H7 (cell line): Measurements from ENCODE around the gene EML6. TPM values are rescaled to one million over a fixed set of nuclear protein-coding genes. Genes with fewer than 3 reads are reported as not detected.
A peak's percentile ranks its signal among the peaks of the same experiment; 100 is the strongest.

Source experiments
- DNase-seq: peaks from one replicate; pipeline ENCODE4 v3.0.0; 2012
- H3K27me3 ChIP-seq: 2 replicates; pipeline ENCODE4 v1.6.0; 2011; ENCODE audit warnings: mild to moderate bottlenecking, low read length; ENCODE audit not compliant: control insufficient read depth, insufficient read depth
- H3K36me3 ChIP-seq: replicated peaks from 2 replicates; pipeline ENCODE4 v1.5.1; 2011; ENCODE audit warnings: low read length; ENCODE audit not compliant: control insufficient read depth, insufficient read depth
- H3K4me3 ChIP-seq: 2 replicates; pipeline ENCODE4 v1.5.1; 2011; ENCODE audit warnings: low read depth, mild to moderate bottlenecking, control low read depth, low read length, moderate library complexity; ENCODE audit not compliant: insufficient read depth
- total RNA-seq: library from RNA; depleted of rRNA; stranded (reverse); fragments of >200 nt; shearing (Covaris generic); gene quantifications from 2 replicates; pipeline ENCODE4 v1.2.3, GENCODE V29; 2014

EML6 gene
- total RNA-seq, 1 experiment from 2014 or later: 0.52 TPM

- no peak for DNase-seq
- Histone ChIP-seq H3K36me3 (no peaks in the 10 kb centered on the region), H3K4me3 (no peak overlapping the region), H3K27me3 (no peaks in the 10 kb centered on the region)
Measured at GRCh38 chr2:54758951-54759350, 35.5 kb downstream of the EML6 start.

DNA sequence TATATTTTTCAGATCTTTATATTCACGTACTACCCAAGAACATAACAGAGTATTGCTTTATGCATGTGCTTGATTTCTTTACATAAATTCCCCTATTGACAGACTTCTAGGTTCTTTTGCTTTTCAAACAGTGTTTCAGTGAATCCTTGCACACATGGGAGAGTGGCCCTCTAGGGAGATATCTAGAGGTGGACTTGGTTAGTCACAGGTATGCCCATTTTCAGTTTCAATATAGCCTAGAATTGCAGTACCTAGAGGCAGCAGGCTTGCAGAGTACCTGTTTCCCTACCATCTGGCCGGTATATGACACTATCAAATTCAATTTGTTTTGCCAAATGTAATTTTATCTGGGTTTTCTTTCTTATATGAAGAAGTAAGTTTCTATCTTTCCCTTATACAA lies 36.8 kb downstream of the EML6 start:
- no peaks in the 10 kb centered on the region for H3K27me3 ChIP-seq
- no peak overlapping the region for H3K4me3 ChIP-seq
- DNase-seq: no peak
- no peaks in the 10 kb centered on the region for H3K36me3 ChIP-seq

- Histone ChIP-seq H3K4me3 (no peak overlapping the region), H3K36me3 (no peaks in the 10 kb centered on the region), H3K27me3 (no peaks in the 10 kb centered on the region)
- DNase-seq: peak; percentile 49
Measured at GRCh38 chr2:54763636-54764291, 40.3 kb downstream of the EML6 start.

DNA sequence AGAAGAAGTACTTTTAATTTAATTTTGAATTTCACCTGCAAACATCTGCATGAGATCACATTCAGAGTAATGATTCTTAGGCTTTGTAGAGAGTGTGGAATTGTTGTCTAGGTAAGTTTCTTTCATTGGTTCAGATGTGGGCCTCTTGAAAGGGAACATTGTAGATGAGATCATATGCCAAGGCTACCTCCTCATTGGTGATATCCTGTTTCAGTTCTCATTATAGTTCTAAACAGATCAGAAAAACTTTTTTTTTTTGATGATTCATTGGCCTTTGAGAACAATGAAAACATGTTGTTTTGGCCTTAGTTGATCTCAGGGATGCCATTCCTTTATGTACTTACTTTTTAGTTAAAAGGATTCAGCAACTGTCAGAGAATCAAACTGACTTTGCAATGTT lies 44.5 kb downstream of the EML6 start:
- H3K4me3 ChIP-seq: no peak overlapping the region
- H3K27me3 ChIP-seq: no peaks in the 10 kb centered on the region
- H3K36me3 ChIP-seq: no peaks in the 10 kb centered on the region
- DNase-seq: no peak

DNA sequence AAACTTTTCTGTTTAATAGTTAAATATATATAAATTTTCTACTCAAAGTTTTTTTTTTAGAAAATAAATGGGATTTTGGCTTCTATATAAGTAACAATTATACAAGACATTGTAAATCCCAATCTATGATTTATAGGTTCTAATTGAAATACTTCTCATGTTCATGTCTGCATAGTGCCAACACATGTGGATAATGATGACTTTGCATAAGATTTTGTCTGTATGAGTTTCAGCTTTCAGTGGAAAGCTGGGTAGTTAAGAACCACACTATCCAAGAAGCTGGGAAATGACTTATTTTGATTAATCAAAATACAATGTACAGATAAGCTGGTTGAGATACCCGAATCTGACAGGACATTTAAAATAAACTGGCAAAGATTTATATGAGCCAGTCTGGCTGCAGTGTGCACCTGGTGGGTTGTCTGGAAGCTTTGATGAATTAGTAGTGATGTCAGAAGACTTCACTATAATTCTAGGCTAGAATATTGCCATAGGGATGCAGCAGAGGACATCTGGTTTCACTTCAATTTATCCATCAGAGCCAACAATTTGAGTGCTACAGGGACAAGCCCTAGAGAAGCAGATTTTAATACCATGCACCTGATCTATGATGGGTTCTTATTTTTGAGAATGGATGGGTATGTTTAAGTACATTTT lies 45.4 kb downstream of the EML6 start:
- no peaks in the 10 kb centered on the region for H3K27me3 ChIP-seq
- no peak overlapping the region for H3K4me3 ChIP-seq
- no peak for DNase-seq
- H3K36me3 ChIP-seq: no peaks in the 10 kb centered on the region

DNA sequence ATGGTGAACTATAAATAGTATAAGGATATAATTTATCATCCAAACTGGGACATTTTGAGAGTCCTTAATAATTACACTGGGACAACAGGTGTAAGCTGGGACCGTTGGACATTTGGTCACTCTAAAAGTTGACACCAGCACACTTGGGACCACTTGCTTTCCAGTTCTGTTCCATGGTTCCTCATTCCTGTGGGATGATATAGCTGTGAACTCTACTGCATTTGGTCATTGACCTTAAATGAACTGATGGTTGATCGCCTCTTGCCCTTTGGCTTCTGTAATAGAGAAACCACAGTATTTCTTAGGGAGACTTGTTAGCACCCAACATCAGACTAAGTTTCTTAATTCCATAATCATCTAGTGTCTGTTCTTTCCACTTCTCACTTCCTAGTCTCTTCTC lies 46.7 kb downstream of the EML6 start:
- no peak overlapping the region for H3K4me3 ChIP-seq
- H3K36me3 ChIP-seq: no peaks in the 10 kb centered on the region
- no peaks in the 10 kb centered on the region for H3K27me3 ChIP-seq
- no peak for DNase-seq

- no peaks in the 10 kb centered on the region for H3K36me3 ChIP-seq
Measured at GRCh38 chr2:54770676-54771075, 47.2 kb downstream of the EML6 start.

DNA sequence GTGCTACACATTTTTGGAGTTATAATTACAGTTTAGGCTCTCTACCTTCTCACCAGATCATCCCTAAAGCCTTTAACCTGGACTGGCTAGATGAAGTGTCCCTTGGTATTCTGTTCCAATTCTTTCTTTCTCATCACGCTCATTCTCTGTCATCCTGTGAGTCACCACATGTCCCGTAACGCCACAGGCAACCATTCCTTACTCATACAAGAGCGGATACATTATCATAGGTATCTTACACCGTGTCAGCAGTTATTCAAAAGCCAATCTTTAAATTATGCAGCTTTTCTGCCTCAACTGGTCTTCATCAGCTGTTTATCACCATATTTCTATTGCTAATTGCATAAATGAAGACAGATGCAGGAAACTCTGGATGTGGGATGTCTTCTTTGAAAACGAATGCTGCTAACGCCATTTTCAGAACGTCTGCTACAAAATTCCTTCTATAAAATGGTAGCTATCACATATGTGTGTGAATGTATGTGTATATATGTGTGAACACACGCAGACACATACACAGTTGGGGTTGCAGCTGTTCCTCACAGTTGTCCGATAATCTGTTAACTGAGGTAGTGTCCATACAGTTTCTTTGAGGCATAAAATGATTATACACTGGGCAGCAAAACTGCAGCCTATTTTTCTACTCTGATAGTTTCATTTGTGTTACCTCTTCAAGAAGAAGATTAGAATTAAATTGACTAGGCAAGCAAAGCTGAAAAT lies 47.9 kb downstream of the EML6 start:
- no peak for DNase-seq
- no peaks in the 10 kb centered on the region for H3K27me3 ChIP-seq
- H3K36me3 ChIP-seq: no peaks in the 10 kb centered on the region
- H3K4me3 ChIP-seq: no peak overlapping the region

More at GRCh38 chr2:54770676-54771075, 47.2 kb downstream of the EML6 start:
- DNase-seq: no peak
- Histone ChIP-seq H3K27me3 (no peaks in the 10 kb centered on the region), H3K4me3 (no peak overlapping the region)

DNA sequence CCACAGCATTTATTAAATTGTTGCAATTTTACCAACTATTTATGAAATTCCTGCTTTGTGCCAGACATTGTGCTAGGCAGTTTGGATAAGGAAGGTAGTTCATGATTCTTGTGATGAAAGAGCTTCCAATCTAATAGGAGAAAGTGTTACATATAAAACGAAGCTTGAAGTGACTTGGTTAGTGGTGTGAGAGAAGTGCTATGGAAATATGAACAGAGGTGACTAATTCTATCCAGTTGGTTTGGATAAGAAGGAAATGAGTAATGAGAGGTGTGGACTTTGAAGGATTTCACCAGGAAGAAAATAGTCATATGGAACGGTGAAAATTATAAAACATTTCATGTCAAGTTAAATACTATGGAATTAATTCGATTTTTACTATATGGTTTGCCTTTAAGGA lies 48.6 kb downstream of the EML6 start:
- no peaks in the 10 kb centered on the region for H3K27me3 ChIP-seq
- no peak for DNase-seq
- no peak overlapping the region for H3K4me3 ChIP-seq

DNA sequence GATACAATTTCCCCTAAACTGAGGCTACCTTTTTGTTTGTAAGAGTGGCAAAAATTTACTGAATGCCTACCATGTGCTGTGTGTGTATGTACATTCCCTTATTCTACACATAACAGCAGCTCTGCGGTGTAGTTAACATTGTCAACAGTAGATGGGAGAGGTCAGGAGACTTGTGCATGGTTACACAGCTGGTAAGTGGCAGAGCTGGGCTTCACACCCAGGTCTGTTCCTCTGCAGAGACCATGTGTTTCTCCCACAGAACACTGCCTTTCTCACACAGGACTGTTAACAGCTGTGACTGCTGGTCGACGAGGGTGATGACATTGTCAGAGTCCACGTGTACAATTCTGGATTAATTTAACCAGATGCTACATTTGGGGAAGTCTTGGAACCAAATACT lies 49.1 kb downstream of the EML6 start:
- Histone ChIP-seq H3K27me3 (no peaks in the 10 kb centered on the region), H3K36me3 (no peaks in the 10 kb centered on the region), H3K4me3 (no peak overlapping the region)
- no peak for DNase-seq

More for the DNA sequence above, 48.6 kb downstream of the EML6 start:
- no peaks in the 10 kb centered on the region for H3K36me3 ChIP-seq

- Histone ChIP-seq H3K4me3 (no peak overlapping the region), H3K36me3 (no peaks in the 10 kb centered on the region), H3K27me3 (no peaks in the 10 kb centered on the region)
- no peak for DNase-seq
Measured at GRCh38 chr2:54773233-54773632, 49.8 kb downstream of the EML6 start.

DNA sequence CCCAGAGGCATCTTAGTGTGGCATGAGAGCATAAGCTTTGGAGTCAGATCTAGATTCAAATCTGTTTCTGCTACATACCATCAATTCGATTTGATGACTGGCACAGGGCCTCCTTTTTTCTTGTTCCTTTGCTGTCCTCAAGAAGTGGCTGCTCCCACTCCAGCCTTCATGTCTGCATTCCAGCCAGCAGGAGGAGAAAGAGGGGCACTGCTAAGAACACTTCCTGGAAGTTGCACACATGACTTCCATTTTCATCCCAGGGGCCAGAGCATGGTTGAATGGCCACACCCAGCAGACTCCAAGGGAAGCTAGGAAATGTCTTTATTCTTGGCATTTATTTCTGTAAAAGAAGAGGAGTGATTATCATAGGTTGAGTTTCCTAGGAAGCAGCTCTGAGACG lies 50.4 kb downstream of the EML6 start:
- no peaks in the 10 kb centered on the region for H3K36me3 ChIP-seq
- no peak for DNase-seq
- H3K27me3 ChIP-seq: no peaks in the 10 kb centered on the region
- no peak overlapping the region for H3K4me3 ChIP-seq

GRCh38 chr2:54775710-54776109 lies 52.2 kb downstream of the EML6 start:
- Histone ChIP-seq H3K27me3 (no peaks in the 10 kb centered on the region), H3K4me3 (no peak overlapping the region), H3K36me3 (no peaks in the 10 kb centered on the region)
- no peak for DNase-seq

GRCh38 chr2:54776494-54776893 lies 53.0 kb downstream of the EML6 start:
- Histone ChIP-seq H3K27me3 (no peaks in the 10 kb centered on the region), H3K36me3 (no peaks in the 10 kb centered on the region), H3K4me3 (no peak overlapping the region)
- no peak for DNase-seq

- H3K36me3 ChIP-seq: no peaks in the 10 kb centered on the region
- H3K4me3 ChIP-seq: no peak overlapping the region
- no peak for DNase-seq
- no peaks in the 10 kb centered on the region for H3K27me3 ChIP-seq
Measured at GRCh38 chr2:54783349-54783748, 59.9 kb downstream of the EML6 start.
